Measurements from ENCODE around the gene ABCC9. TPM values are rescaled to one million over a fixed set of nuclear protein-coding genes. Genes with fewer than 3 reads are reported as not detected.
A peak's percentile ranks its signal among the peaks of the same experiment; 100 is the strongest.

The ABCC9 gene
- total RNA-seq, 1 experiment from 2014 or later = not detected

DNA sequence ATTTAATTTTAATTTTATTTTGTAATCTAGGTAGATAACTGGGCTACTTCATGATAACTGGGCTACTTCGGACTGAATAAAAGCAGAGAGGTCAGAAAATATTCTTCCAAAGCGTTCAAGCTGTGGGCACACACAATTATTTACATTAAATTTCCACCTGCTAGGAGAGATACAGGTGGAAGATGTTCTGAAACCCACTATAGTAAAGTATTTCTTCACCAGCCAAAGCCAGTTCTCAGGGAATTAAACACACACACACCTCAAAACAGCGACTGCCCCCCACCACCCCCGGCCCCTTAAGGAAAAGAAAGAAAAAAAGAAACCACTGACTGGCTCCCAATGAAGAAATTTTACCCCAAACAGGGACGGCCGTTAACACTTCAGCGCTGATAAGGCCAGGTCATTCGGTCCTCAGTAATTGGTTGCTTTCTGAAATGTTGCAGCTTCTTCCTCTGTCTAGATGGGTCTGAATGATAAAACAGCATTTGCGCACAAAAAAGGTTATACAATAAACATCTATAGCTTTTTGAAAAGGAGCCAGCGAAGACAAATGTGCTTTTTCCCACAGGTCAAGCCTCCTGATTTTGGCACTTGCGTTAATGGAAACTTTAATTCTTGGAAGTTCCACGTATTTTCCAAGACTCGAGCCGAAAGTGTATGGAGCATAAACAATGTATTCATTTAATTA lies 165.9 kb downstream of the ABCC9 start:
- H3K23ac ChIP-seq (ENCODE audit: insufficient read length, low read depth, low read length) = no peak overlapping the region
- H3K27ac ChIP-seq (ENCODE audit: insufficient read length, low read depth, low read length) = no peak overlapping the region
- no CpG with 5 or more reads among the region's 14 CpGs for WGBS (ENCODE audit: extremely low coverage, insufficient read length, low lambda C conversion rate)
- H3K4ac ChIP-seq (ENCODE audit: low read depth, low read length) = no peak overlapping the region
- peak overlapping the region; percentile 25 for H3K4me2 ChIP-seq (ENCODE audit: insufficient read depth, insufficient read length, low read length)
- no peaks in the 10 kb centered on the region for H3K4me1 ChIP-seq (ENCODE audit: insufficient read depth, low read length)
- no peak overlapping the region for H2BK5ac ChIP-seq (ENCODE audit: insufficient read length, low read length)
- no peak overlapping the region for H2BK20ac ChIP-seq (ENCODE audit: low read depth, low read length, poor library complexity, severe bottlenecking)
- Mint-ChIP-seq H3K36me3 (ENCODE audit: insufficient read depth in 1 of 3, low read depth in 3 of 3) (no peaks in the 10 kb centered on the region), H3K27ac (no peak overlapping the region), H3K4me3 (peak overlapping the region; percentile 62 to 78), H3K9me3 (no peaks in the 10 kb centered on the region), H3K4me1 (peaks cover 13 to 16% of the 10 kb centered on the region in 2 experiments), H3K27me3 (ENCODE audit: low read depth) (peaks cover 68% of the 10 kb centered on the region)
- H3K9me3 ChIP-seq (ENCODE audit: control insufficient read depth, low read depth, low read length) = no peaks in the 10 kb centered on the region
- no peak overlapping the region for H2AK5ac ChIP-seq (ENCODE audit: insufficient read length, low read length)
- no peak overlapping the region for H3K18ac ChIP-seq (ENCODE audit: insufficient read length, low read depth, low read length)
- DNase-seq = no peak
- H3K23me2 ChIP-seq (ENCODE audit: insufficient read length, low read depth, low read length, poor library complexity, severe bottlenecking) = peaks cover 6% of the 10 kb centered on the region
- H3K79me1 ChIP-seq (ENCODE audit: insufficient read depth, low read depth, low read length, poor library complexity, severe bottlenecking) = no peaks in the 10 kb centered on the region
- H2BK15ac ChIP-seq (ENCODE audit: low read depth, low read length) = no peak overlapping the region
- no peak overlapping the region for H3T11ph ChIP-seq (ENCODE audit: low read length)
- H4K20me1 ChIP-seq (ENCODE audit: control insufficient read depth, insufficient read depth, insufficient read length) = no peaks in the 10 kb centered on the region
- H2BK12ac ChIP-seq (ENCODE audit: insufficient read length, low read depth, low read length) = no peak overlapping the region
- no peak overlapping the region for H2BK120ac ChIP-seq (ENCODE audit: low read depth, low read length, poor library complexity, severe bottlenecking)
- no peak overlapping the region for H4K8ac ChIP-seq (replicated peaks; ENCODE audit: insufficient read length, low read depth, low read length)
- H2AFZ ChIP-seq (ENCODE audit: low read length) = no peak overlapping the region
- H4K5ac ChIP-seq (ENCODE audit: insufficient read length, low read depth, low read length) = no peak overlapping the region
- TF ChIP-seq, protein P1, sequence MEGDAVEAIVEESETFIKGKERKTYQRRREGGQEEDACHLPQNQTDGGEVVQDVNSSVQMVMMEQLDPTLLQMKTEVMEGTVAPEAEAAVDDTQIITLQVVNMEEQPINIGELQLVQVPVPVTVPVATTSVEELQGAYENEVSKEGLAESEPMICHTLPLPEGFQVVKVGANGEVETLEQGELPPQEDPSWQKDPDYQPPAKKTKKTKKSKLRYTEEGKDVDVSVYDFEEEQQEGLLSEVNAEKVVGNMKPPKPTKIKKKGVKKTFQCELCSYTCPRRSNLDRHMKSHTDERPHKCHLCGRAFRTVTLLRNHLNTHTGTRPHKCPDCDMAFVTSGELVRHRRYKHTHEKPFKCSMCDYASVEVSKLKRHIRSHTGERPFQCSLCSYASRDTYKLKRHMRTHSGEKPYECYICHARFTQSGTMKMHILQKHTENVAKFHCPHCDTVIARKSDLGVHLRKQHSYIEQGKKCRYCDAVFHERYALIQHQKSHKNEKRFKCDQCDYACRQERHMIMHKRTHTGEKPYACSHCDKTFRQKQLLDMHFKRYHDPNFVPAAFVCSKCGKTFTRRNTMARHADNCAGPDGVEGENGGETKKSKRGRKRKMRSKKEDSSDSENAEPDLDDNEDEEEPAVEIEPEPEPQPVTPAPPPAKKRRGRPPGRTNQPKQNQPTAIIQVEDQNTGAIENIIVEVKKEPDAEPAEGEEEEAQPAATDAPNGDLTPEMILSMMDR (conservative IDR thresholded peaks at IDR 0.05) = no peak
- no peak overlapping the region for H3K9ac ChIP-seq (ENCODE audit: extremely low read depth, insufficient read length, low read length)
- H3K79me2 ChIP-seq (ENCODE audit: insufficient read depth, low read length) = no peaks in the 10 kb centered on the region
- no peak overlapping the region for H3K56ac ChIP-seq (ENCODE audit: insufficient read length, low read depth, low read length)
- H3K27me3 ChIP-seq (ENCODE audit: insufficient read depth, low read length) = peaks cover 5% of the 10 kb centered on the region; the same call in 1 of the 2 replicates
- H4K91ac ChIP-seq (ENCODE audit: insufficient read length, low read depth, low read length) = no peak overlapping the region
- no peak overlapping the region for H3K14ac ChIP-seq (ENCODE audit: insufficient read depth, low read length)

All from H9 (cell line).